GM10266 (cell line): ENCODE data around the gene AGPAT4.

Source experiments
- DNase-seq: peaks from one replicate; pipeline ENCODE4 v3.0.0; 2012; ENCODE audit errors: extremely low spot score
- CTCF ChIP-seq: IDR thresholded peaks from 2 replicates; pipeline ENCODE4 v1.5.1; 2012; ENCODE audit warnings: mild to moderate bottlenecking, low read depth; ENCODE audit not compliant: control insufficient read depth, insufficient read depth; ENCODE audit errors: missing control alignments

AGPAT4 gene

GRCh38 chr6:161135695-161136591 is 137.9 kb downstream of the AGPAT4 start:
- DNase-seq = no peak
- TF ChIP-seq CTCF = no peak

DNA sequence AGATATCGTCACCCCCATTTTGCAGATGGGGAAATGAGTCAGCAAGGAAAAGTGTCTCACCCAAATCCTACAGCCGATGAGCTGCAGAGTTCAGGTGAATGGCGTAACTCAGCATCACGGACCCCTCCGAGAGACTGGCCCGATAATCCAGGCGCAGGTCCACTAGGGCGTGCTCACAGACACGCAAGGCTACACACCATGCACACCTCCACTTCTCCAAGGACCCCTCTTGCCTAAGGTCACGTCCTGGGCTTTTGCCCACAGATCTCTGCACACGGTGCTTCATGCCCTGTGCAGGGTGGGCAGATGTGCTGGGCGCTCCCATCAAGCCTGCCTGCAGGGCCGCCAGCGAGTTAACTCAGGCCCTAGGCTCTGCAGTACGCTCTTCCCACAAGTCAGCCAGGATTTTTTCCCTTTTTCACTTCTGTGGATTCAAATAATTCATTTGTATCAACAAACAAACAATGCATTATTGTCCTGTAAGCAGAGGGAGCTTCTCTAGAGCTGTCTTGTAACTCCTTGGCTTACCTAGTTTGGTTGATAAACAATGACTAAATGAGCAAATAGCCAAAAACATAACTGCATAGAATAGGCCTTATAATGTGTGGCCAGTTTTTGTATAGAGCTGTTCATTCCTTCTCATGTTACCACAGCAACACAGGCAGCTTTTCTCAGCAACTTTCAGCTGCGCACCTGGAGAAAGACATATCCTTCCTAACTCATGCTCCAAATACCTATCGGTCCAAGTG is 139.1 kb downstream of the AGPAT4 start:
- no peak for TF ChIP-seq CTCF
- DNase-seq = no peak

DNA sequence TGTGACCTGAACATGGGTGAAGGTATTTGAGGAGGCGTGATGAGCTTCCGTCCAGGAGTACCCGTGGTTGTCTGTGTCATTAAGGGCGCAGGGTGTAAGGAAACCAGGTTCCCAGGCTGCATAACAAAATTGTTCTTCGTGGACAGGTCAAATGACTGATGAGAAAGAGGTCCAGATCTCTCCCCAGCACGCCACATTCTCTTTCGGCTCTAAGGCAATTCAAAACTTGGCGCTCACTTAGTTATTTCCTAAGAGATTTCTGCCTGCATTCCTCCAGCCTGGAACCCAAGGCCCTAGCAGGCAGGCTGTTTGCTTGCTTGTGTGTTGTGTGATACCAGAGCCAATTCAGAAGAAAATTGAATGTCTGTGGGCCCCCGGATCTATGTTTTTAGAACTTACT is 139.9 kb downstream of the AGPAT4 start:
- TF ChIP-seq CTCF = no peak
- no peak for DNase-seq

DNA sequence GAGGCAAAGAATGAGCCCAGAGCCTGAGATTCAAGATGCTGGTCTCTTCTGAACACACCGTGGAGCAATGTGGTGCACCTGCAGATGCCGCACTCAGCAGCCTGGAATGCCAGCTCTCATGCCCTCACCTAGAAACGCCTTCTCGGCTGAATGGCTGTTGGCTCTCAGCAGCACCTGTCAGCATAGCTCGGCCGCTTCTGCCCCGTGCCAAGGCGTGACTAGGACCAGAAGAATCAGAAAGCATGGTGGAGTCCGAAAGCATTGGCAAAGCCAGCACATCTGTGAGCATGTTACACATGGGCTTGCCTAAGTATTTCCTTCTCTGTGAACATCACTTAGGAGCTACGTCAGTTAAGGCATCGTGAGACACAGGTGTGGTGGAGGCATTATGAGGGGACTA is 141.5 kb downstream of the AGPAT4 start:
- no peak for TF ChIP-seq CTCF

GRCh38 chr6:161130967-161131766 is 142.7 kb downstream of the AGPAT4 start:
- TF ChIP-seq CTCF = no peak
- DNase-seq = no peak

More for the DNA sequence above, 141.5 kb downstream of the AGPAT4 start:
- DNase-seq = no peak

GRCh38 chr6:161130541-161130940 is 143.3 kb downstream of the AGPAT4 start:
- no peak for TF ChIP-seq CTCF
- no peak for DNase-seq
